ENCODE measurements around the gene CCM2L.

Gene CCM2L

DNA sequence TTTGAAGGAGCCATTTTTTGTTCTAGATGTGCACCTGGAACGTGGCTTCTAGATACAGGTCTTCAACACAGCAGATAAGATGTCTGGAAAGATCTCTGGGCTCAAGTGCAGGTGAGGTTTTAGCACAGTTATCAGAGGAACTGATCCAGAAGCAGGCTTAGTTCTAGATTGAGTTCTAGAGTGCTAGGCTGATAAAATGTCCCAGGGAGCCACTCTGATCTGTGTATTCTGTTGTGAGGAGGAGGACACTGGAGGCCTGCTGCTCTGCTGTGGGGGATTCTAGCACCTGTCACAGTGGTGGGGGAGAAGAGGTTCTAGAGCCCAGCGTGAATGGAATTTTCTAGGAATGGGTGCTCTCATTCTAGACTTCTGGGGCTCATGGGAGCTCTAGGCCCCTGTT, 12.0 kb upstream of the CCM2L start:
- DNase-seq = no peak

DNA sequence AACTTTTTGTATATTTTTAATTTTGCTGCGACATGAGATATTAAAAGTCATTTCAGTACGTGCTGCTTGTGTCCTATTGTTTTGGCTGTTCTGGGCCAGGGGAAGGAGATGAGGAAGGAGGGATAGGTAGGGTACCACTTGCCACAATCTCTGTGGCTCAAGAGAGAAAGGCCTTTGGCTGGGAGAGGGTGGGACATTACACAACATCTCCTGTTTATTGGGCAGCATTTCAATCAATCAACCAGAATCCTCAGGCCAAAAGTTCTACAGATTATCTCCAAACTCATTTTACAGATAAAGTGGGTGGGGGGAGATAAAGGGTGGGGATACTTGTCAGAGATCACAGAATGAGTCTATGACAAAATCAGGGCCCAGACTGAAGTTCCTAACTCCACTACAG, 6.9 kb upstream of the CCM2L start:
- DNase-seq = no peak

GRCh38 chr20:32004963-32005362, 5.3 kb upstream of the CCM2L start:
- DNase-seq = no peak

DNA sequence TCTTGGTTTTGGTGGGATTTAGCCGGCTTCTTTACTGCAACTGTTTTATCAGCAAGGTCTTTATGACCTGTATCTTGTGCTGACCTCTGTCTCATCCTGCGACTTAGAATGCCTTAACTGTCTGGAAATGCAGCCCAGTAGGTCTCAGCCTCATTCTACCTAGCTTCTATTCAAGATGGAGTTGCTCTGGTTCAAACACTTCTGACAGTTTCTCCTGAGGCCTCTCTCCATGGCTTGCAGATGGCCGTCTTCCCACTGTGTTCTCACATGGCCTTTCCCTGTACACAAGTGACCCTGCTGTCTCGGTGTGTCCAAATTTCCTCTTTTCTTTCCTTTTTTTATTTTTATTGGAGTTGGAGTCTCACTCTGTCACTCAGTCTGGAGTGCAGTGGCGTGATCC, 4.2 kb upstream of the CCM2L start:
- DNase-seq = no peak

DNA sequence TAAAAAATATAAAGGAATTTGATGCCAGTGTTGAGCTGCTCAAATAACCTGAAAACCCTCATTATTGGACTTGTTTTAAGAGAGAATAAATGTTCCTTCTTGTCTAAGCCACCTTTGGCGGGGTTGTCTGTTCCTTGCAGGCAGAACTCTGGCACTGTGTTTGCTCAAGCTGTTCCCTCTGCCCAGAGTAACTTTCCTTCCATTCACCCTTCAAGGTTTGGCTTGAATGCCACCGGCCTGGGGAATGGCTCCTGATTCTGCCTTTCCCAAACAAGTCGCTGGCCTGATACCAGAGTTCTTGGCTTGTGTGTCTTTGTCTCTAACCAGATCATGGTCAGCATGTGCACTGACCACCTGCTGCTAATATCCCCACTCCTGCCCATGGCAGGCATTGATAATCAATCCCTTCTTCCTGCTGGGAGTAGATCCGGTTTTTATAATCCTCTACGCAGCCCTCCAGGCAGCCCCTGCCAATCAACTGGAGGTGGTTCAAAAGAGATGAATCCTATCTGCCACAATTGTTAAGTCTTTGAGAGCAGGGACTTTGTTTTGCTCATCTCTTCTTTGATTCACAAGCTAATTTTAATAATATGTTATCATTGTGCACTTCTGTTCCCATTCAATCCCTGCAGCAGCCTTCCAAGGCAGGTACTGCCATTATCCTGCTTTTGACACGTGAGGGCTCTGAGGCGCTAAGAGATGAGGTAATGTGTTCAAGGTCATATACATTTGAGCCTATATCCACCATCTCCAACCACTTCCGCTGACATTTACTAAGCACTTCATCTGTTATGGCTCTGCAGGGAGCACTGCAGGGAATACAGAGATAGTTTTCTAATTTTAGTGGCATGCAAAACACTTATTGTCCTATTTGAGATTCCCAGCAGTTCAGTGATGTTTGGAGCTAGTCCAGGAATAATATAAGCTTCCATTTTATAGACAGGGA, 3.1 kb upstream of the CCM2L start:
- no peak for DNase-seq

DNA sequence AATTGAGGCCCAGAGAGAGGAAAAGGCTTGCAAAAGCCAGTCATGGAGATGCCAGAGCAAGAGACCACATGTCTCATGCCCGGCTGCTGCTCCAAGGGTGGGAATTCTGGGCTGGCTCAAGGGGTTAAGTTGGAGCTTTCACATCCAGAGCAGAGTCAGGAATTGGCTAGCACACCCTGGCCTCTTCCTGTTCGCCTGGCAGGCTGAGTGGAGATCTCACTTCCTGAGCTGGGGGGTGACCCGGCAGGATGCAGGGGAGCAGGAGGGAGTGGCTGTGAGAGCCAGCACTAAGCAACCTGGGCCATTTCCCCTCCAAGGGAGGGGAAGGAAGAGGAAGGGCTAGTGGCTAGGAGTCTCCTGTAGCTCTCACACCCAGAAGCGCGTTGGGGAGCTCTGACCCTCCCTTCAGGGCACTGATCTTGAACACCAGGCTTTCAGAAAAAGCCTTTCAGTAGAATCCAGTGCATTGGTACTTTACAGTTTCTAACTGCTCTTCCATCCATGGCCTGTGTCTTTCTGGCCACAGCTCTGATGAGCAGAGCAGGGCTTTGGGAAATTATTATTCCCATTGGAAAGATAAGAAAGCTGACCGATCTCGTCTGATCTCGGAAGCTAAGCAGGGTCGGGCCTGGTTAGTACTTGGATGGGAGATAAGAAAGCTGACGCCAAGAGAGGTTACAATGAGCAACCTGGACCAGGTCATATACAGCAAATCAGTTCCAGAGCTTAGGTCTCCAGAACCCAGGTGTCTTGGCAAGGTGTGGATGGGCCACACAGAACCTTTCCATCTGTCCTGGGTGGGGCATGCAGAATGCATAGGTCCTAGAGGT, 2.2 kb upstream of the CCM2L start:
- no peak for DNase-seq

DNA sequence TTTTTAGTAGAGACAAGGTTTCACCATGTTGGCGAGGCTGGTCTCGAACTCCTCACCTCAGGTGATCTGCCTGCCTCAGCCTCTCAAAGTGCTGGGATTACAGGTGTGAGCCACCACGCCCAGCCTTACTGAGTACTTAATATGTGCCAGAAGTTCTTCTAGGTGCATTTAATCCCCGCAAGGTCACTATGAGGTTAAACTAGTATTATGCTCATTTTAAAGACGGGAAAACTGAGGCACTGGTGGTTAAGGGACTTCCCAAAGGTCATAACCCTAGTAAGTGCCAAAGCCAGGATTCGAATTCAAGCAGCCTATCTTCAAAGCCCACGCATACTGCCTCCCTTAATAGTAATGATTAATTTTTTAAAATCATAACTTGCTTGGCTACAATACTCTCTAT, 674 bp upstream of the CCM2L start:
- DNase-seq = no peak

DNA sequence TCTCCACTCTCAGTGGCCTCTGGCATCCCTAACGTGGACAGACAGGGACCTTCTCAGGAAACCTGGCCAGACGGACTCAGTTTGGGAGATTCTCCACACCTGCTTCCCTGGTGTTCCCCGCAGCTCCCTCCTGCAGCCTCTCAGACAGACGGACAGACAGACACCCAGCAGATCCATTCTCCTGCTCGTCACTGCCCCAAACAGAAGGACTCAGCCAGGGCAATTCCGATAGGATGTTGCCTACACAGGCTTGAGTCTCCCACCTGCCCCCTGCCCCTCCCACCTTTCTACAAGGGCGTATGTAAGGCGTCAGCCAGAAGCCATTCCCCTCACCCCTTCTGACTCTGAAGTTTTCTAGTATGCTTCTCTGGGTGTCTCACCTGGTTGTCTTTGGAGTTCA, 428 bp downstream of the CCM2L start:
- DNase-seq = no peak

DNA sequence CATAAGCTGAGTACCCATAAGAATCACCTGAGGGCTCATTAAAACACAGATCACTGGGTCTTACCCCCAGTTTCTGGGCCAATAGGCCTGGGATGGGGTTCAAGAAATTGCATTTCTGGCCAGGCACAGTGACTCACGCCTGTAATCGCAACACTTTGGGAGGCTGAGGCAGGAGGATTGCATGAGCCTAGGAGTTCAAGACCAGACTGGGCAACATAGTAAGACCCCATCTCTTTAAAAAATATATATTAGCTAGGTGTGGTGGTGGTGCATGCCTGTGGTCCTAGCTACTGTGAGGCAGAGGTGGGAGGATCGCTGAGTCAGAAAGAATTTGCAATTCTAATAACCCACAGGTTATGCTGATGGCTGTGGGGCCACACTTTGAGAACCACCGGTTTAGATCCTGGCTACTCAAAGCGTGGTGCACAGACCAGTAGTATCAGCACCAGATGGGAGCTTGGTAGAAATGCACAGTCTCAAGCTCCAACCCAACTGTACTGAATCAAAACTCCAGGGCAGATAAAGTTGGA, 2.0 kb downstream of the CCM2L start:
- no peak for DNase-seq

DNA sequence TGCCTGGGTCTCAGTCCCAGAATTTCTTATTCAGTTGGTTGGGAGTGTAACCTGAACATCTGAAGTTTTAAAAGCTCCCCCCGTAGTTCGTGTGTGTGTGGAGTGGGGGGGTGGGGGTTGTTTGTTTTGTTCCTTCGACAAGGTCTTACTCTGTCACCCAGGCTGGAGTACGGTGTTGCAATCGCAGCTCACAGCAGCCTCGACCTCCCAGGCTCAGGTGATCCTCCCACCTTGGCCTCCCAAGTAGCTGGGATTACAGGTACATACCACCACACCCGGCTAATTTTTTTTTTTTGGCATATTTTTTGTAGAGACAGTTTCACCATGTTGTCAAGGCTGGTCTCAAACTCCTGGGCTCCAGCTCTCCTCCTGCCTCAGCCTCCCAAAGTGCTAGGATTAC, 3.1 kb downstream of the CCM2L start:
- DNase-seq = no peak

GRCh38 chr20:32017711-32018251, 7.5 kb downstream of the CCM2L start:
- peak; percentile 25 for DNase-seq

- peak; percentile 38 for DNase-seq
Observed at GRCh38 chr20:32018269-32019155, 8.3 kb downstream of the CCM2L start.

GRCh38 chr20:32019156-32019510, 8.9 kb downstream of the CCM2L start:
- DNase-seq = no peak

GRCh38 chr20:32019563-32020463, 9.6 kb downstream of the CCM2L start:
- no peak for DNase-seq

DNA sequence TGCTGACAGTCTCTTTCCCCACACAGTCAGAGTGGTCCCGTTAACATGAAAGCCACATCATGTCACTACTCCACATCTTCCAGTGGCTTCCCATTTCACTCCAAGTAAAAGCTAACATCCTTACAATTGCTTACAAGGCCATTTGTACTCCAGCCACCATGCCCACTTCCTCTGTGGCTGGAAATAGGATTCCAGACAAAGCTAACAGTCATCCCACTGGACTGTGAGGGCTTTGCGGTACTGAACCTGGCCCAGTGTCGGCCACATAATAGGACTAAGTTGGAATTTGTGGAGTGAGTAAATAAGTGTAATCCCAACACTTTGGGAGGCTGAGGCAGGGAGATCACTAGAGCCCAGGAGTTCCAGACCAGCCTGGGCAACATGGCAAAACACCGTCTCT, 10.9 kb downstream of the CCM2L start:
- no peak for DNase-seq

- no peak for DNase-seq
Observed at GRCh38 chr20:32024683-32025295, 14.6 kb downstream of the CCM2L start.

GRCh38 chr20:32027643-32028042, 17.4 kb downstream of the CCM2L start:
- no peak for DNase-seq

GRCh38 chr20:32028647-32029372, 18.6 kb downstream of the CCM2L start:
- no peak for DNase-seq

GRCh38 chr20:32029561-32029960, 19.3 kb downstream of the CCM2L start:
- DNase-seq = no peak
